22Rv1 (cell line): Measurements from ENCODE around the gene MAGEA11.
"Not testable (repeated sequence)": the region's sequence is repeated elsewhere in the genome, so short reads cannot be mapped to it uniquely, and the experiment has no call there.

Experiments used
- CTCF ChIP-seq: fragments of 450-650 bp; IDR thresholded peaks from 2 replicates; pipeline ENCODE4 v1.5.1; 2017; ENCODE audit warnings: mild to moderate bottlenecking
- ZFX ChIP-seq: fragments of 450-650 bp; IDR thresholded peaks from 2 replicates; pipeline ENCODE4 v1.6.1; 2017; ENCODE audit warnings: antibody characterized with exemption, borderline replicate concordance

GRCh38 chrX:149675088-149675487 is 36.8 kb upstream of the MAGEA11 start:
- not testable (repeated sequence) for TF ChIP-seq CTCF, ZFX
